ENCODE results near the gene SHF. TPM values are rescaled to one million over a fixed set of nuclear protein-coding genes. Genes with fewer than 3 reads are reported as not detected.

The SHF gene
- total and polyA plus RNA-seq, 12 donors: 2.4 to 8.4 (median 5.6) TPM

DNA sequence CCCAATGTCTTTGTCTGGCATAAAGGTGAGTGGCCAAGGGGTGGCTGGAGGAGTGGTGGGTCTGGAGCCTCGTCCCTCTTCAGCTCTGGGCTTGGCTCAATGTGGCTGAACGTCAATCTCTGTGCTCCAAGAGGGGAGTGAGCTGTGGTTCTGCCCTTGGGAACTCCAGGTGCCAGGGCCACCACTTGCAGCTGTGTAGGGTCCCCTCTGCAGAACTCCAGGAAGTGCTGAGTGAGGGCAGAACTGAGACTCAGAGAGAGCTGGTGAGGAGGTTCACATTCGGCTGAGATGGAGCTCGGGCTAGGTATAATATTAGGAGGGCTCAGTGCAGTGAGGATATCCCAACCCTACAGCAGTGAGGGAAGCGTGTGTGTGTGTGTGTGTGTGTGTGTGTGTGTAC, 46.4 kb downstream of the SHF start:
- Histone ChIP-seq H3K4me1 (no peaks in the 10 kb centered on the region), H3K4me3 (no peak overlapping the region), H3K36me3 (no peaks in the 10 kb centered on the region), H3K27me3 (peaks cover 0 to 41% (median 8%) of the 10 kb centered on the region in 7 donors), H3K9me3 (no peaks in the 10 kb centered on the region), H3K27ac (no peak overlapping the region)
- TF ChIP-seq, protein P1, sequence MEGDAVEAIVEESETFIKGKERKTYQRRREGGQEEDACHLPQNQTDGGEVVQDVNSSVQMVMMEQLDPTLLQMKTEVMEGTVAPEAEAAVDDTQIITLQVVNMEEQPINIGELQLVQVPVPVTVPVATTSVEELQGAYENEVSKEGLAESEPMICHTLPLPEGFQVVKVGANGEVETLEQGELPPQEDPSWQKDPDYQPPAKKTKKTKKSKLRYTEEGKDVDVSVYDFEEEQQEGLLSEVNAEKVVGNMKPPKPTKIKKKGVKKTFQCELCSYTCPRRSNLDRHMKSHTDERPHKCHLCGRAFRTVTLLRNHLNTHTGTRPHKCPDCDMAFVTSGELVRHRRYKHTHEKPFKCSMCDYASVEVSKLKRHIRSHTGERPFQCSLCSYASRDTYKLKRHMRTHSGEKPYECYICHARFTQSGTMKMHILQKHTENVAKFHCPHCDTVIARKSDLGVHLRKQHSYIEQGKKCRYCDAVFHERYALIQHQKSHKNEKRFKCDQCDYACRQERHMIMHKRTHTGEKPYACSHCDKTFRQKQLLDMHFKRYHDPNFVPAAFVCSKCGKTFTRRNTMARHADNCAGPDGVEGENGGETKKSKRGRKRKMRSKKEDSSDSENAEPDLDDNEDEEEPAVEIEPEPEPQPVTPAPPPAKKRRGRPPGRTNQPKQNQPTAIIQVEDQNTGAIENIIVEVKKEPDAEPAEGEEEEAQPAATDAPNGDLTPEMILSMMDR (IDR thresholded peaks at IDR 0.05): no peak
- intact Hi-C loops (cut with DNase I): no loop called here
- no peak for ATAC-seq
- WGBS, 2 donors: 80 to 87% methylated on average over 5 of the region's 5 CpGs
- DNase-seq: no peak

DNA sequence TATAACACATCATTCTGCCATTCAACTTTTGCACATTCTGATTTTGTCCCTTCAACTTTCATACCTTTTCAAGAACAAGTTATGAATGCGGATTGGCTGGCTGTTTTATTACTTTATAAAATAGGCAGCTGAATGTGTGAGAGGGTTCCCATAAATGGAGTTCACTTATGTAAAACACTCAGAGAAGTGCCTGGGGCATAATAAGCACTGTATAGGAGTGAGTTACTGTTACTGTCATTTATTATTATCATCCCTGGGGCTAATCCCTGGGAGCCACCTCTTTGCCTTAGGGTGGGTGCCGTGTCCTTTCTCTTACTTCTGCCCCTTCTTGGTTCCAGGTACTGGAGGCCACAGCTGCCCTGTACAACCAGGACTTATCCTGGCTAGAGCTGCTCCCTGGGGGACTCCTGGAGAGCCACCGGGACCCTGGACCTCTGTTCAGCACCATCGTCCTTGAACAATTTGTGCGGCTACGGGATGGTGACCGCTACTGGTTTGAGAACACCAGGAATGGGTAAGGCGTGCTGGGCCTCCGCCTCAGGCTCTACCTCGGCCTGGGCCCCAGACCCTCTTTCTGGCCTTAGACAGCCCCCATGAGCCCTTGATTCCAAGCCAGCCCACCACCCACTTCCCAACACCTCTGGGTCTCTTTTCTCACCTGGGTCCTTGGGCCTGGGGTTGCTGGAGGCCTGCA, 47.1 kb downstream of the SHF start:
- no peaks in the 10 kb centered on the region for H3K4me1 ChIP-seq
- no peak overlapping the region for H3K4me3 ChIP-seq
- TF ChIP-seq, protein P1 (IDR thresholded peaks at IDR 0.05): no peak
- no peaks in the 10 kb centered on the region for H3K9me3 ChIP-seq
- peaks cover 0 to 47% (median 14%) of the 10 kb centered on the region in 7 donors for H3K27me3 ChIP-seq
- ATAC-seq: no peak
- H3K36me3 ChIP-seq: no peaks in the 10 kb centered on the region
- no peak overlapping the region for H3K27ac ChIP-seq
- intact Hi-C loops (cut with DNase I): no loop called here
- WGBS, 2 donors: 95% methylated on average over 10 of the region's 10 CpGs
- DNase-seq: no peak

GRCh38 chr15:45139770-45140169, 48.0 kb downstream of the SHF start:
- Histone ChIP-seq H3K36me3 (no peaks in the 10 kb centered on the region), H3K27ac (no peak overlapping the region), H3K4me3 (no peak overlapping the region), H3K27me3 (peaks cover 0 to 55% (median 21%) of the 10 kb centered on the region in 7 donors), H3K9me3 (no peaks in the 10 kb centered on the region), H3K4me1 (peaks cover 0 to 7% (median 6%) of the 10 kb centered on the region in 9 donors)
- ATAC-seq (no peak), DNase-seq (no peak)
- intact Hi-C loops (cut with DNase I): no loop called here
- WGBS, 2 donors: 91 to 92% methylated on average over 6 of the region's 6 CpGs
- TF ChIP-seq, protein P1 (IDR thresholded peaks at IDR 0.05): no peak

GRCh38 chr15:45138814-45139765, 48.7 kb downstream of the SHF start:
- peak in 4 of 8 donors; percentile 10 to 51 (median 40) for ATAC-seq
- 67 to 71% methylated on average over 12 of the region's 12 CpGs for WGBS, 2 donors
- H3K27me3 ChIP-seq: peaks cover 0 to 59% (median 28%) of the 10 kb centered on the region in 7 donors
- peaks cover 0 to 8% (median 6%) of the 10 kb centered on the region in 9 donors for H3K4me1 ChIP-seq
- TF ChIP-seq, protein P1 (IDR thresholded peaks at IDR 0.05): no peak
- no peak overlapping the region for H3K4me3 ChIP-seq
- no peaks in the 10 kb centered on the region for H3K9me3 ChIP-seq
- H3K27ac ChIP-seq: no peak overlapping the region
- DNase-seq: no peak
- intact Hi-C loops (cut with DNase I): no loop called here
- no peaks in the 10 kb centered on the region for H3K36me3 ChIP-seq
